HG03439 (cell line): ENCODE results near the gene LUC7L.
"Not testable (repeated sequence)": the region's sequence is repeated elsewhere in the genome, so short reads cannot be mapped to it uniquely, and the experiment has no call there.

Experiments
- ATAC-seq: cut with Tn5 transposase; IDR thresholded peaks from one replicate; pipeline ENCODE4 v1.9.1; 2021; ENCODE audit warnings: mild to moderate bottlenecking, moderate library complexity; ENCODE audit not compliant: unreplicated experiment

Gene LUC7L, protein sequence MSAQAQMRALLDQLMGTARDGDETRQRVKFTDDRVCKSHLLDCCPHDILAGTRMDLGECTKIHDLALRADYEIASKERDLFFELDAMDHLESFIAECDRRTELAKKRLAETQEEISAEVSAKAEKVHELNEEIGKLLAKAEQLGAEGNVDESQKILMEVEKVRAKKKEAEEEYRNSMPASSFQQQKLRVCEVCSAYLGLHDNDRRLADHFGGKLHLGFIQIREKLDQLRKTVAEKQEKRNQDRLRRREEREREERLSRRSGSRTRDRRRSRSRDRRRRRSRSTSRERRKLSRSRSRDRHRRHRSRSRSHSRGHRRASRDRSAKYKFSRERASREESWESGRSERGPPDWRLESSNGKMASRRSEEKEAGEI

DNA sequence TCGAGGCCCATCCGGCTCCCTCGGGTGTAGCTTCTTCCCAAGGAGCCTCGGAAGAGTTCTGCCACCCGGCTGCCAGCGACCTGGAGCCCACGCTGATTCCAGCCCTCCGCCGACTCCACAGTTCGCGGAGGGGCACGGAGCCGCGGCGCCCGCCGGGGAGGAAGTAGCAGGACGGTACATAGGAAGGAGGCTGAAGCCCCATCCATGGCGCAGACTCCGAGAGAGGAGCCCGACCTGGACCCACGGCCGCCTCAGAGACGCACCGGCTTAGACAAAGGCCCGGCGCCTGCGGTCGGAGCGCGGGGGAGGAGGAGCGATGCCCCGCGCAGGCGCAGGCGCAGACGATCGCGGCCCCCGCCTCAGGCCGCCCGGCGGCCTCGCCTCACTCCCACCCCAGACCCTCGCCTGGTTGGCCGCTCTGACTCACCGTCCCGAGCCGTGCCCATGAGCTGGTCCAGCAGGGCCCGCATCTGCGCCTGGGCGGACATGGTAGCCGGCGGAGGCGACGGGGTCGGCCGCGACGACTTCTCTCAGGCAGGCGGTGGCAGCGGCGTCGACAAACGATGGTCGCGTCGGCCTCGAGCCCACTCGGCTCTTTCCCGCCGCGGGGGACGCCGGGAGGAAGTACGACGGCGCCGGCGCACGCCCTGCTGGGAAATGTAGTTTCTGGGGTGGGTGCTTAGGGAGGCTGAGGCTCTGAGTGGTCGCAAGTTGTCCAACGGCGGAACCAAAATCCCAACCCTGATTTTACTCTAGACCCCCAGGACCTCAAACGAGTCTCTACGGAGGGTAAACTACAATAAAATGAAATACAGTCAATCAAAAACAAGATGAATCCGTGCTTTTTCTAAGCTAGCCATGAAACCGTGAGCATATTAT is at the start of gene LUC7L:
Gene LUC7L (minus strand): TSS at position 598 of the 879 bp plus-strand sequence. CDS start 110 bp downstream, at position 488.
- ATAC-seq: peak; percentile 78

GRCh38 chr16:278863-279366 is 49.7 kb upstream of the LUC7L start:
- ATAC-seq: no peak

GRCh38 chr16:276426-277077 is 47.3 kb upstream of the LUC7L start:
- no peak for ATAC-seq

GRCh38 chr16:275786-276232 is 46.6 kb upstream of the LUC7L start, which contains the start of gene RGS11:
Gene RGS11, minus strand, starts transcription at chr16:275944. Its CDS starts 33 bp downstream, at chr16:275911.
- no peak for ATAC-seq

DNA sequence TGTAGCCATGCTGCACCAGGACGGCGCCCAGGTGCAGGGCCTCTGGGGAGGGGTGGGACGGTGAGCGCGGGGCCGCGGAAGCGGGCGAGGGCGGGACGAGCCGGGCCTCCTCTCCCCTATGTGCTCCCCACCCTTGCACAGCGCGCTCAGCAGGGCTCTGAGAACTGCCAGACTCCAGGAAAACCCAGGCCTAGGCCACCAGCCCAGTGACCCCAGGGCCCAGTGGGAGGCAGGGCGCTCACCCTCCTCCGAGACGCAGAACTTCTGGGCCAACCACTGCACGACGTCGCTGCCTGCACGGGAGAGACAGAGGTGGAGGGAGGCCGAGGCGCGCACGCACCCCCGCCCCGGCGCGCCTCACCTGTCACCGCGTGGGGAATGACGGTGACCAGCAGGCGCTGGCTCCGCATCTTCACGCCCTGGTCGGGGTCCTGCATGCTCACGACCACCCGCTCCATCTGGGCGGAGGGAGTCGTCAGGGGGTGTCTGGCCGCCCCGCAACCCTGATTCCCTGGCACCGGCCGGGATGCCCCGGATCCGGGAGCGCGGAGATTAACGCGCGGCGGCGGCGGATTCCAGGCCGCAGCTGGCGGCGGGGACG is 45.9 kb upstream of the LUC7L start:
- ATAC-seq: no peak

DNA sequence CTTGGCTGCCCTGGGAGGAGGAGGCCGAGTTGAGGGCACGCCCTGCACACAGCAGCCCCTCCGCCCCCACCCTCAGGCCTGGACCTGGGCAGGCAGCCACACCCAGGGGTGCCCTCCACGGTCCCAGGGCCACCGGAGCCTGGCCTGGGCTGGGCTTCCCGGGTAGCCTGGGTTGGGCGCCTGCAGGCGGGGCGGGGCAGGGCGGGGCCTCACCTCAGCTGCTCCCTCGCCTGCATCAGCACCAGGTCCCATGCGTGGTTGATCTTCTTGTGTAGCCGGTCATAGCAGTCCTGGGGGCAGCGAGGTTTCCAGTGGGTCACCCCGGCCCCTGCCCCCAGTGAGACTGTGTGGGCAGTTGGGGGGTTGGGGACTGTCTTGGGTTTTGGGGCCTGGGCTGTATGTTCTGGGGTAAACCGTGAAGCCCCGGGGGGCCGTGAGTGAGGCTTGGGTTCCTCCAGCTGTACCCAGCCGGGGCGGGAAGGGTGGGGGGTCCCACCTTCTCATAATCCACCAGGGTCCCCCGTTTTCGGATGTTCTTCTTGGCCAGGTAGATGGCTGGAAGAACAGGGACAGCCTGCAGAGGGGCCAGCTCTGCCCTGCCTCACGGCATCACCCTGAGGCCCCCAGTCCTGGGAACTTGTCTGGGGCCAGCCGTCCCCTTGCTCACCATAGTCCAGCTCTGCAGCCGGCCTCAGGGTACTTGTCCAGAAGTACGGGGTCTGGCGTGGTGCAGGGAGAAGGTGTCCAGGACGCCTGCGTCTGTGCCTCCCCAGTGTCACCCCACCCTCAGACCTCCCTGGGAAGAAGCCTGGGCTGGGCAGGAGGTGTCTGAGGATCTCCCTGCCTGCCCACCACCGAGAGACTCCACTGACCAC is 44.5 kb upstream of the LUC7L start:
- no peak for ATAC-seq

DNA sequence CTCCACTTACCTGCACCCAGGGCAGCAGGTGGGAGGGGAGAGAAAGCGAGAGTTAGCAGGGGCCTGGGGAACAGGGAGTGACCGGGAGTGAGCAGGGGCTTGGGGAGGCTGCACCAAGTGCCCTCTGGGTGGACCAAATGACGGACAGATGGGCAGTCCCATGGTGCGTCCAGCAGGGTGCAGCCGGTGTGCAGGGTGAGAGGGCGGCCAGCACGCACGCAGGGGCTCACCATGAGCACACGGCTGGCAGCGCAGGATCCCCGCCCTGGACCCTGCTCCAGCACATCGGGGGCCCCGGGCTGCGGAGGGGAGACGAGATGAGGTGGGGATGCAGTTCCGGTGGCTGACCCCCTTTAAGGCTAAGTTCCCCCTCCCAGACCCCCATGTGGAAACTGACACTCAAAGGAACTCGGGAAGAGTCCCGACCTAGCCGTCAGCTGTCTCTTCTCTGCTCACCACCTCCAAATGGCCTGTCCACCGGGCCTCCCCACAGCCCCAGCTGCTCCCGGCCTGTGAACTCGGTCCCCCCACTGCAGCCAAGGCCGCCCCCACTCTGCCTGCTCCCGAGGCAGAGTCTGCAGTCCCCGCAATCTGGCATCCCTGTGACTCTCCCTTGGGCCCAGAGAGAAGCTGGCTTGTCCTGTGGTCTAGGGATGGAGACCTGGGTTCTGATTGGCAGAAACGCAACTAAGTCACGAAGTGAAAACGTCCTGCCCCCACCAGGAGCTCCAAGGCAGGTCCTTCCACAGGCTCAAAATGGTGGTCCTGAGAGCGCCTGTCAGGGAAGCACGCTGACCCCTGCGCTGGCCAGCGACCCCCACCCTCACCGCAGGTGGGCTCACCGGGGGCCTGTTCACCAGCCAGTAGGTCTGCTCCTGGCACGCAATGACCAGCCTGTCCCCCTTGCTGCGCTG is 43.6 kb upstream of the LUC7L start:
- no peak for ATAC-seq

GRCh38 chr16:270381-271255 is 41.4 kb upstream of the LUC7L start:
- ATAC-seq: no peak

DNA sequence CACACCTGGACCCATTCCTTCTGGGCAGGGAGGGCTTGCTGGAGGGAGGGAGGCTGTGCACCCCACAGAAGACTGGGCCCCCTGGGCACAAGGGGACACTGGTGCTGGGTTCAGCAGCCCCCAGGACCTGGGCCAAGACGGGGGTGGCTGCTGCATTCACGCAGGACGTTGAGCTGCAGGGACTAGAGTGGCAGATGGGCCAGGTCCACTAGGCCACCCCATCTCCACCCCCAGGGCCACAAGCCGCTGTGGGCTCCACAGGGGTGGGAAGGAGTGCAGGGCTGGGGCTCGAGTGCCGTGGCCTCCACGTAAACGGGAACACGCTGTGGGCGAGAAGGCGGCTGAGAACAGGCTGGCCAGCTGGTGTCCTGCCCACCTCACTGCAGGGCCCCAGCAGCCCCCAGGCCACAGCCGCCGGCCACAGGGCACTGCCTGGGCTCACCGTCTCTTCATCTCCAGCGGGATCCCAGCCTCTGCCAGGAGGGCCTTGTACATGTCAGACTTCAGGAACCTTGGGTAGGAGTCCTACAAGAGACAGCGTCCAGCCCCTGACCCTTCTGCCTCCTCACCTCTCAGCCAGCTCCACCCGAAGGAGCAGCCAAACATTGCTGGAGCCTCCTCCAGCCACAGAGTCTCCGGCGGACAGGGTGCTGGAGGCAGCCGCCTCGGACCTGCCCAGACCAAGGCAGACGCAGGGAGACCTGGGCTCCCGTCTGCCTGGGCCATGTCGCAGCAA is 40.0 kb upstream of the LUC7L start:
- no peak for ATAC-seq

GRCh38 chr16:268141-269053 is 39.1 kb upstream of the LUC7L start:
- ATAC-seq: no peak

DNA sequence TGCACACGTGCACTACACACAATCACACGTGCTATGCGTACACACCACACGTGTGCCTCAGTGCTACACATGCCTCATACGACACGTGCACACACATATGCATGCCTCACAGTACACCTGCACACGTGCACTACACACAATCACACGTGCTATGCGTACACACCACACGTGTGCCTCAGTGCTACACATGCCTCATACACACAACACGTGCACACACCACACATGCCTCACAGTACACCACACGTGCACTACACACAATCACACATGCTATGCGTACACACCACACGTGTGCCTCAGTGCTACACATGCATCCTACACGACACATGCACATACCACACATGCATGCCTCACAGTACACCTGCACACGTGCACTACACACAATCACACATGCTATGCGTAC is 38.3 kb upstream of the LUC7L start:
- ATAC-seq: not testable (repeated sequence)

DNA sequence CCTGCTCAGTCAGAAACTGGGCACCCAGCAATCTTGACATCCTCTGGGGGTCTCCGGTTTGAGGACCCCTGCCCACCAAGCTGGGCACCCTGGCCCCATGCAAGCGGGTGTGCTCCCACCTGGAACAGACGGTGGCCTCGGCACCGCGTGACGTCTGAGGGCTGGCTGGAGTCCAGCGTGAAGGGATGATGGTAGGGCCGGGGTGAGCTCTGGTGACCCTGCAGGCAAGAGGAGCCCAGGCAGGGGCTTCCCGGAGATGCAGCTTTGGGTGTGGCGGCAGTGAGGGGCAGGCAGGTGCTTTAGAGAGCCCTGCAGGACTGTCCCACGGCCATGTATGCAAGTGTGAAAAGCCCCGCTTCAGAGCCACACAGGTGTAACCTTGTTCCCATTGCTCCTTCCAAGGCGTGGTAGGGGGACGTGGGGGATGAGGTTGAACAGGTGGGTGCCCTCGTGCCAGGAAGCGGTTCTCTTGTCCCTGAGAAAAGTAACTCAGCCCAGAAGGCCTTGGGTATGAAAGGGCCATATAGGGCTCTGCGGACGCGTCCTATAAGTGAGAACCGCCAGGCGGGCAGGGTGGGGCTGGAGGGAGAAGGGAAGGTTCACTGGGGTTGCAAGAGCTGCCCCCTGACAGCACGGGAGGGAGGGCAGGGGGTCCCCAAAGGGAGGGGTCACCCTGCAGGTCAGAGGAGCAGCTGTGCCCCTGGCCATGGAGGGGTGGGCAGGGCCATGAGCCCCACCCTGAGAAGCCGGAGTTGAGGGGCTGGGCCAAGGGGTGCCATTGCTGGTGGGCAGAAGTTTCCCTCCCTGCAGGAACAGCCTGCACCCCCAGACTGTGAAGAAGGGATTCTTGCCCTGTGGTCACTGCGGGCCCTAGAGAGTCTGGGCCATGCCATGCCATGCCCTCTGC is 37.3 kb upstream of the LUC7L start:
- no peak for ATAC-seq

GRCh38 chr16:265711-266110 is 36.5 kb upstream of the LUC7L start:
- no peak for ATAC-seq

GRCh38 chr16:265002-265529 is 35.8 kb upstream of the LUC7L start:
- no peak for ATAC-seq
